HepG2 (cell line): Measurements from ENCODE around the gene HSPB6. TPM values are rescaled to one million over a fixed set of nuclear protein-coding genes. Genes with fewer than 3 reads are reported as not detected.

Experiments
- CCDC6 ChIP-seq: sonication (generic); formaldehyde crosslinking; IDR thresholded peaks from 2 replicates; pipeline ENCODE4 v1.8.1; 2022; ENCODE audit warnings: mild to moderate bottlenecking, missing genetic modification reagents, moderate library complexity
- CEBPB ChIP-seq: IDR thresholded peaks from 2 replicates; pipeline ENCODE4 v1.6.1; 2011; ENCODE audit warnings: low read depth, low read length, improper control_type of control experiment, borderline replicate concordance
- FIP1L1 ChIP-seq: fragments of 200-400 bp; formaldehyde crosslinking; IDR thresholded peaks from 2 replicates; pipeline ENCODE4 v1.6.1; 2018; ENCODE audit warnings: low read depth, mild to moderate bottlenecking, low read length, moderate library complexity, borderline replicate concordance; ENCODE audit not compliant: insufficient read depth
- GATA4 ChIP-seq: sonication (generic); IDR thresholded peaks from 2 replicates; pipeline ENCODE4 v1.6.1; 2016; ENCODE audit warnings: antibody characterized with exemption, low read depth, borderline replicate concordance
- HES4 ChIP-seq: sonication (generic); formaldehyde crosslinking; IDR thresholded peaks from 2 replicates; pipeline ENCODE4 v1.9.0; 2021; ENCODE audit warnings: mild to moderate bottlenecking, missing genetic modification reagents, borderline replicate concordance
- MTA3 ChIP-seq: sonication (generic); formaldehyde crosslinking; IDR thresholded peaks from 2 replicates; pipeline ENCODE4 v1.4.0; 2020; ENCODE audit warnings: missing genetic modification reagents
- MXI1 ChIP-seq: IDR thresholded peaks from 3 replicates; pipeline ENCODE4 v1.6.1; 2012; ENCODE audit warnings: low read depth, low read length, inconsistent platforms, borderline replicate concordance
- NRL ChIP-seq: sonication (generic); formaldehyde crosslinking; IDR thresholded peaks from 2 replicates; pipeline ENCODE4 v1.5.0; 2020; ENCODE audit warnings: missing genetic modification reagents, mild to moderate bottlenecking, moderate library complexity, borderline replicate concordance
- PHF8 ChIP-seq: sonication (generic); formaldehyde crosslinking; IDR thresholded peaks from 2 replicates; pipeline ENCODE4 v1.5.0; 2020; ENCODE audit warnings: missing genetic modification reagents
- RFX3 ChIP-seq: IDR thresholded peaks from 2 replicates; pipeline ENCODE4 v1.6.1; 2016; ENCODE audit warnings: missing biosample characterization, missing genetic modification reagents
- SIN3B ChIP-seq: fragments of 150-350 bp; IDR thresholded peaks from 2 replicates; pipeline ENCODE4 v1.6.1; 2014; ENCODE audit warnings: low read length
- U2AF2 ChIP-seq: fragments of 200-400 bp; formaldehyde crosslinking; IDR thresholded peaks from 2 replicates; pipeline ENCODE4 v1.6.1; 2017; ENCODE audit warnings: low read depth, mild to moderate bottlenecking, low read length
- ZBTB38 ChIP-seq: sonication (generic); formaldehyde crosslinking; IDR thresholded peaks from 2 replicates; pipeline ENCODE4 v1.5.1; 2020; ENCODE audit warnings: mild to moderate bottlenecking, missing genetic modification reagents
- ZC3H13 ChIP-seq: sonication (generic); formaldehyde crosslinking; IDR thresholded peaks from 2 replicates; pipeline ENCODE4 v1.8.1; 2023; ENCODE audit warnings: mild to moderate bottlenecking, missing genetic modification reagents, moderate library complexity
- ZFP1 ChIP-seq: IDR thresholded peaks from 2 replicates; pipeline ENCODE4 v1.6.1; 2016
- ZFP36L1 ChIP-seq: sonication (generic); formaldehyde crosslinking; IDR thresholded peaks from 2 replicates; pipeline ENCODE4 v1.8.0; 2022; ENCODE audit warnings: mild to moderate bottlenecking, missing genetic modification reagents, moderate library complexity
- ZKSCAN8 ChIP-seq: IDR thresholded peaks from 2 replicates; pipeline ENCODE4 v1.6.1; 2016; ENCODE audit warnings: borderline replicate concordance, missing genetic modification reagents, missing compliant biosample characterization
- ZNF251 ChIP-seq: sonication (generic); formaldehyde crosslinking; IDR thresholded peaks from 2 replicates; pipeline ENCODE4 v1.9.0; 2021; ENCODE audit warnings: mild to moderate bottlenecking, missing genetic modification reagents
- ZNF3 ChIP-seq: IDR thresholded peaks from 2 replicates; pipeline ENCODE4 v1.7.0; 2017; ENCODE audit warnings: inconsistent platforms
- ZNF547 ChIP-seq: sonication (generic); formaldehyde crosslinking; IDR thresholded peaks from 2 replicates; pipeline ENCODE4 v1.5.1; 2020; ENCODE audit warnings: mild to moderate bottlenecking, missing genetic modification reagents
- ZSCAN25 ChIP-seq: sonication (generic); formaldehyde crosslinking; IDR thresholded peaks from 2 replicates; pipeline ENCODE4 v1.8.0; 2022; ENCODE audit warnings: mild to moderate bottlenecking, missing genetic modification reagents
- polyA plus RNA-seq, 8 experiments: library from polyadenylated mRNA; depleted of rRNA in 3 of 8; stranded (reverse) in 7 of 8; unstranded in 1 of 8; fragments of >200 nt; fragmentation: Illumina TruSeq in 4 of 8; extraction: Trizol in 4 of 8; gene quantifications; 2 replicates each; pipeline versions ENCODE4 v1.2.1 to v1.2.3, GENCODE V29; 2011 to 2016; ENCODE audit warnings: low read depth in 4 of 8, missing spikeins in 1 of 8, mixed read lengths in 1 of 8; ENCODE audit not compliant: insufficient read depth in 1 of 8
- total RNA-seq, 5 experiments: library from RNA; depleted of rRNA; stranded (reverse); fragments of >200 nt; fragmentation: Illumina TruSeq; extraction: Trizol; gene quantifications; 2 replicates each; pipeline ENCODE4 v1.2.3, GENCODE V29; 2016; ENCODE audit warnings: low read depth in 1 of 5
- TF ChIP-seq, protein P1 (sequence below): sonication (generic); formaldehyde crosslinking; IDR thresholded peaks from 2 replicates; pipeline ENCODE4 v1.4.0; 2020; ENCODE audit warnings: missing genetic modification reagents
- TF ChIP-seq, protein P2 (sequence below): sonication (generic); formaldehyde crosslinking; IDR thresholded peaks from 2 replicates; pipeline ENCODE4 v1.5.0; 2020; ENCODE audit warnings: missing genetic modification reagents
- TF ChIP-seq, protein P3 (sequence below): IDR thresholded peaks from 2 replicates; pipeline ENCODE4 v1.6.1; 2012; ENCODE audit warnings: low read length, improper control_type of control experiment
- TF ChIP-seq, protein P4 (sequence below): sonication (generic); formaldehyde crosslinking; IDR thresholded peaks from 2 replicates; pipeline ENCODE4 v1.5.1; 2020; ENCODE audit warnings: missing genetic modification reagents, mild to moderate bottlenecking, borderline replicate concordance

The HSPB6 gene
- total and polyA plus RNA-seq, 2 of the 13 experiments (the other 11 are each of a cell fraction or from before 2014, with no cell fraction given), result 0.18 TPM; not detected in 1

DNA sequence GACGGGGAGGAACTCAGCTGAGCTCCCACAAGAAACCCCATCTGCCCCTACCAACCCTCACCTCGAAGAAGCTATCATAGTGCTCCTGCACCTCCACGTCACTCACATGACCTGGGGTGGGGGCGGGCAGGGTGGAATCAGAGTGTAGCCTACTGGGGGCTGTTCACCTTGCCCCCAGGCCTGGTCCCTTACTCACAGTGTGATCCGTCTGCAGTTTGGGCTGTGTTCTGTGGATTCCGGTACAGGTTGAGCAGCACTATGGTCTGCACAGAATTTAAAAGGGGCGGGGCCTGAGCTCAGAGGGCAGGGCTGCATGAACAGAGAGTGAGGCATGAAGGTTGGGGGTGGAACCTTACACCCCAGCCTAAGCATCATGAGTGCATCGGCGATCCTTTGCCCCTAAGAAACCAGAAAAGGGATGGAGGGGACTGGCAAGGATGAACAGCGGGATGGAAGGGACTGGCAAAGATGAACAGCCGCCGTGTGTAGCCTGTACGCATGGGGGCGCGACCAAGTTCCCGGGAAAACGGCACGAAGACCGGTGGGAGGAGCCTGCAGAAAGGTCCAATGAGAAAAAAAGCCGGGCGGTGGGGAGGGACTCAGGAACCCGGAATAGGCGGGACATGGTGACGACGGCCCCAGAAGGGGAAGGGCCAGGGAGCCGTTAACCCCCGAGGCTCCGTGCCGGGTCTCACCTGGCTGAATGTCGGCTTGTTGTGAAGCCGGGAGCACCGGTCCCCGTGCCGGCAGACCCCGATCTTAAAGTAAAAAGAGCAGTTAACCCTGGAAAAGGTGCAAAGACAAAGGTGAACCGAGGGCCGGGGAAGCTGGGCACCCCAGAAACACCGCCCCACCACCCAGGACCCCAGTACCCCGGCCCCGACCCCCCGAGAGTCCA, 12.2 kb downstream of the HSPB6 start (continued):
- TF ChIP-seq, protein P1, sequence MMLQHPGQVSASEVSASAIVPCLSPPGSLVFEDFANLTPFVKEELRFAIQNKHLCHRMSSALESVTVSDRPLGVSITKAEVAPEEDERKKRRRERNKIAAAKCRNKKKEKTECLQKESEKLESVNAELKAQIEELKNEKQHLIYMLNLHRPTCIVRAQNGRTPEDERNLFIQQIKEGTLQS, result 0 out of 2 replicates have a peak, but pooled peaks have one; percentile 7
- TF ChIP-seq FIP1L1 (no peak), ZSCAN25 (no peak), MXI1 (peak; percentile 89; the same call in 2 of the 3 replicates), ZKSCAN8 (CRISPR knock-in tag) (no peak), ZC3H13 (CRISPR knock-in tag) (no peak), SIN3B (no peak), ZFP36L1 (no peak), ZBTB38 (CRISPR knock-in tag) (no peak), NRL (CRISPR knock-in tag) (no peak), GATA4 (no peak), HES4 (CRISPR knock-in tag) (no peak), RFX3 (CRISPR knock-in tag) (no peak), ZNF251 (CRISPR knock-in tag) (no peak), PHF8 (CRISPR knock-in tag) (peak; percentile 4; the same call in 1 of the 2 replicates), CCDC6 (CRISPR knock-in tag) (no peak), ZNF3 (CRISPR knock-in tag) (no peak), MTA3 (no peak), CEBPB (no peak), U2AF2 (no peak), ZNF547 (no peak), ZFP1 (CRISPR knock-in tag) (no peak)
- TF ChIP-seq, protein P2, sequence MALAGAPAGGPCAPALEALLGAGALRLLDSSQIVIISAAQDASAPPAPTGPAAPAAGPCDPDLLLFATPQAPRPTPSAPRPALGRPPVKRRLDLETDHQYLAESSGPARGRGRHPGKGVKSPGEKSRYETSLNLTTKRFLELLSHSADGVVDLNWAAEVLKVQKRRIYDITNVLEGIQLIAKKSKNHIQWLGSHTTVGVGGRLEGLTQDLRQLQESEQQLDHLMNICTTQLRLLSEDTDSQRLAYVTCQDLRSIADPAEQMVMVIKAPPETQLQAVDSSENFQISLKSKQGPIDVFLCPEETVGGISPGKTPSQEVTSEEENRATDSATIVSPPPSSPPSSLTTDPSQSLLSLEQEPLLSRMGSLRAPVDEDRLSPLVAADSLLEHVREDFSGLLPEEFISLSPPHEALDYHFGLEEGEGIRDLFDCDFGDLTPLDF (CRISPR knock-in tag), result no peak; the same call in 1 of the 2 replicates
- TF ChIP-seq, protein P3, sequence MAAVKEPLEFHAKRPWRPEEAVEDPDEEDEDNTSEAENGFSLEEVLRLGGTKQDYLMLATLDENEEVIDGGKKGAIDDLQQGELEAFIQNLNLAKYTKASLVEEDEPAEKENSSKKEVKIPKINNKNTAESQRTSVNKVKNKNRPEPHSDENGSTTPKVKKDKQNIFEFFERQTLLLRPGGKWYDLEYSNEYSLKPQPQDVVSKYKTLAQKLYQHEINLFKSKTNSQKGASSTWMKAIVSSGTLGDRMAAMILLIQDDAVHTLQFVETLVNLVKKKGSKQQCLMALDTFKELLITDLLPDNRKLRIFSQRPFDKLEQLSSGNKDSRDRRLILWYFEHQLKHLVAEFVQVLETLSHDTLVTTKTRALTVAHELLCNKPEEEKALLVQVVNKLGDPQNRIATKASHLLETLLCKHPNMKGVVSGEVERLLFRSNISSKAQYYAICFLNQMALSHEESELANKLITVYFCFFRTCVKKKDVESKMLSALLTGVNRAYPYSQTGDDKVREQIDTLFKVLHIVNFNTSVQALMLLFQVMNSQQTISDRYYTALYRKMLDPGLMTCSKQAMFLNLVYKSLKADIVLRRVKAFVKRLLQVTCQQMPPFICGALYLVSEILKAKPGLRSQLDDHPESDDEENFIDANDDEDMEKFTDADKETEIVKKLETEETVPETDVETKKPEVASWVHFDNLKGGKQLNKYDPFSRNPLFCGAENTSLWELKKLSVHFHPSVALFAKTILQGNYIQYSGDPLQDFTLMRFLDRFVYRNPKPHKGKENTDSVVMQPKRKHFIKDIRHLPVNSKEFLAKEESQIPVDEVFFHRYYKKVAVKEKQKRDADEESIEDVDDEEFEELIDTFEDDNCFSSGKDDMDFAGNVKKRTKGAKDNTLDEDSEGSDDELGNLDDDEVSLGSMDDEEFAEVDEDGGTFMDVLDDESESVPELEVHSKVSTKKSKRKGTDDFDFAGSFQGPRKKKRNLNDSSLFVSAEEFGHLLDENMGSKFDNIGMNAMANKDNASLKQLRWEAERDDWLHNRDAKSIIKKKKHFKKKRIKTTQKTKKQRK, result no peak
- TF ChIP-seq, protein P4, sequence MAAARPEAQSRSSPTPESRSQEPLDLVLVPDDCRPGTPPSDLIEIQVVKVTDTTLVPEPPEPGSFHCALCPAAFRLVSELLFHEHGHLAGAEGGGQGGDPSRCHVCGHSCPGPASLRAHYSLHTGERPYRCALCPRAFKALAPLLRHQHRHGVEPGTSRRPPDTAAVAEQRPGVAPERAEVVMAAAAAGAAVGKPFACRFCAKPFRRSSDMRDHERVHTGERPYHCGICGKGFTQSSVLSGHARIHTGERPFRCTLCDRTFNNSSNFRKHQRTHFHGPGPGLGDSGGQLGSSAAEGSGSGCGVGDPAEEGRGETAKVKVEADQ, result no peak
